Measurements from ENCODE around the gene OR14A2.
A peak's percentile ranks its signal among the peaks of the same experiment; 100 is the strongest.

The OR14A2 gene

GRCh38 chr1:247701338-247701737 lies 46.6 kb downstream of the OR14A2 start:
- no peaks in the 10 kb centered on the region for H3K36me3 Mint-ChIP-seq
- H3K4me3 Mint-ChIP-seq = no peak overlapping the region
- H3K27ac Mint-ChIP-seq = no peak overlapping the region
- no peaks in the 10 kb centered on the region for H3K4me1 Mint-ChIP-seq
- ATAC-seq (no peak), DNase-seq (ENCODE audit: low spot score in 2 of 2) (no peak)
- H3K9me3 Mint-ChIP-seq = peaks cover 2% of the 10 kb centered on the region

GRCh38 chr1:247681288-247681897 lies 66.5 kb downstream of the OR14A2 start:
- Mint-ChIP-seq H3K4me1 (no peaks in the 10 kb centered on the region), H3K4me3 (no peak overlapping the region), H3K27ac (no peak overlapping the region), H3K9me3 (peaks cover 3% of the 10 kb centered on the region), H3K36me3 (no peaks in the 10 kb centered on the region)
- DNase-seq (ENCODE audit: low spot score in 2 of 2) (peak in 1 of 2 donors; percentile 56), ATAC-seq (no peak)

- no peak for DNase-seq (ENCODE audit: low spot score in 2 of 2)
- Mint-ChIP-seq H3K27ac (no peak overlapping the region), H3K36me3 (no peaks in the 10 kb centered on the region), H3K9me3 (no peaks in the 10 kb centered on the region), H3K4me3 (no peak overlapping the region), H3K4me1 (no peaks in the 10 kb centered on the region)
- ATAC-seq = no peak
These were observed 67.8 kb downstream of the OR14A2 start for GRCh38 chr1:247680171-247680570.

- Mint-ChIP-seq H3K27ac (no peak within 1 kb of the TSS), H3K9me3 (no peaks in the 10 kb centered on the region), H3K4me3 (no peak within 1 kb of the TSS), H3K4me1 (no peaks in the 10 kb centered on the region), H3K36me3 (no peaks in the 10 kb centered on the region)
- DNase-seq (ENCODE audit: low spot score in 2 of 2) (no peak), ATAC-seq (no peak)
These were observed 68.3 kb downstream of the OR14A2 start, which contains the start of gene OR13G1 for GRCh38 chr1:247679639-247680038. Gene OR13G1 (minus strand): TSS chr1:247679739. CDS start chr1:247673041, 6,698 bp downstream.

Data from stimulated activated effector memory CD8-positive, alpha-beta T cell treated with anti-CD3 and anti-CD28 coated beads, Interleukin-12 subunit alpha, Interleukin-12 subunit beta, amount 100 ng/mL, for 72 hours (primary cell).